Calu3 (cell line): ENCODE data around the gene SLCO6A1. TPM values are rescaled to one million over a fixed set of nuclear protein-coding genes. Genes with fewer than 3 reads are reported as not detected.

Experiments
- BruUV-seq: library from RNA; stranded (reverse); fragments of 400-500 nt; replicated peaks from 2 replicates; lab custom pipeline; 2021; lab: Mats Ljungman, UMichigan
- CTCF ChIA-PET: fragments of 300-600 bp; sonication (Branson Sonifier 250); formaldehyde crosslinking; loops from one replicate; lab custom pipeline; 2022; ENCODE audit warnings: antibody characterized with exemption; lab: Charles Lee
- DNase-seq: peaks from one replicate; pipeline ENCODE4 v3.0.0; 2022
- H3K27ac Mint-ChIP-seq: one replicate; pipeline ENCODE4 v1.8.0; 2022; ENCODE audit warnings: mixed read lengths; ENCODE audit not compliant: unreplicated experiment
- H3K27me3 Mint-ChIP-seq: one replicate; pipeline ENCODE4 v1.8.0; 2022; ENCODE audit warnings: mixed read lengths; ENCODE audit not compliant: unreplicated experiment
- H3K36me3 Mint-ChIP-seq: one replicate; pipeline ENCODE4 v1.8.0; 2022; ENCODE audit warnings: mild to moderate bottlenecking, moderate library complexity, mixed read lengths; ENCODE audit not compliant: insufficient read depth, unreplicated experiment
- H3K4me1 Mint-ChIP-seq: one replicate; pipeline ENCODE4 v1.8.0; 2022; ENCODE audit warnings: mild to moderate bottlenecking, low read depth, mixed read lengths; ENCODE audit not compliant: unreplicated experiment
- H3K4me3 Mint-ChIP-seq: one replicate; pipeline ENCODE4 v1.8.0; 2022; ENCODE audit warnings: mild to moderate bottlenecking, low read depth, moderate library complexity, mixed read lengths; ENCODE audit not compliant: unreplicated experiment
- H3K9me3 Mint-ChIP-seq: one replicate; pipeline ENCODE4 v1.8.0; 2022; ENCODE audit warnings: low read depth, mixed read lengths; ENCODE audit not compliant: unreplicated experiment
- CTCF ChIP-seq: fragments of 200-600 bp; IDR thresholded peaks from one replicate; pipeline ENCODE4 v1.8.0; 2022; ENCODE audit warnings: antibody characterized with exemption; ENCODE audit not compliant: unreplicated experiment
- intact Hi-C: fragments of 100-400 bp; cut with micrococcal nuclease; formaldehyde crosslinking; loops from one replicate; pipeline ENCODE4 v1.10.0; 2022; ENCODE audit not compliant: unreplicated experiment
- total RNA-seq: library from RNA; stranded (reverse); gene quantifications from 2 replicates; pipeline ENCODE4 v1.2.3, GENCODE V29; 2022

Gene SLCO6A1
- total RNA-seq, 1 experiment from 2014 or later, result not detected

- BruUV-seq, result no TSS peak
- intact Hi-C loops, result no loop called here
- no peaks in the 10 kb centered on the region for H3K4me1 Mint-ChIP-seq
Observed at GRCh38 chr5:102375876-102376275, 122.9 kb downstream of the SLCO6A1 start.

GRCh38 chr5:102375272-102375671, 123.5 kb downstream of the SLCO6A1 start:
- TF ChIP-seq CTCF, result no peak
- intact Hi-C loops, result no loop called here
- no peak overlapping the region for H3K4me3 Mint-ChIP-seq
- H3K36me3 Mint-ChIP-seq, result no peaks in the 10 kb centered on the region
- H3K27me3 Mint-ChIP-seq, result no peaks in the 10 kb centered on the region
- H3K9me3 Mint-ChIP-seq, result no peaks in the 10 kb centered on the region
- H3K4me1 Mint-ChIP-seq, result no peaks in the 10 kb centered on the region
- DNase-seq, result no peak
- no TSS peak for BruUV-seq
- CTCF ChIA-PET, result no interaction called here
- H3K27ac Mint-ChIP-seq, result no peak overlapping the region

More at GRCh38 chr5:102375876-102376275, 122.9 kb downstream of the SLCO6A1 start:
- Mint-ChIP-seq H3K4me3 (no peak overlapping the region), H3K27ac (no peak overlapping the region), H3K9me3 (no peaks in the 10 kb centered on the region), H3K36me3 (no peaks in the 10 kb centered on the region), H3K27me3 (no peaks in the 10 kb centered on the region)
- CTCF ChIA-PET, result no interaction called here
- no peak for DNase-seq
- TF ChIP-seq CTCF, result no peak

DNA sequence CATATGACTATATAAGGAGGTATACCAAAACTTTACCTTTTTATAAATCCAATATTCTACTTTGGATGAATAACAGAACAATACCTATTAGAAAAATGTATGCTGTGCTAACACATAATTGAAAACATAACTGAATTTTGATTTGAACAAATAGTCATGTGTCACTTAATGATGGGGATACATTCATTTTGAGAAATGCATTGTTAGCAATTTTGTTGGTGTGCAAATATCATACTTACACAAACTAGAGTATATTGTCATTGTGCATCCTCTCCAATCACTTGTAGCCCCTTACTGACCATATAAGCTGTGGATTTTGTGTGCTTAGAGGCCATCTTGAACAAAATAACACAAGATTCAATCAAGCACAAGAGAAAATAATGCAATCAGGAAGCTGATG, 130.4 kb downstream of the SLCO6A1 start:
- Mint-ChIP-seq H3K4me3 (no peak overlapping the region), H3K4me1 (no peaks in the 10 kb centered on the region), H3K27ac (no peak overlapping the region), H3K36me3 (no peaks in the 10 kb centered on the region), H3K27me3 (no peaks in the 10 kb centered on the region), H3K9me3 (peaks cover 2% of the 10 kb centered on the region)
- BruUV-seq, result no TSS peak
- CTCF ChIA-PET, result interaction anchor here (0.5 kb wide), 1 partner anchor 1994 kb away, joined by 3 read pairs; no protein-coding TSS in a partner anchor
- TF ChIP-seq CTCF, result no peak
- intact Hi-C loops, result no loop called here
- no peak for DNase-seq

DNA sequence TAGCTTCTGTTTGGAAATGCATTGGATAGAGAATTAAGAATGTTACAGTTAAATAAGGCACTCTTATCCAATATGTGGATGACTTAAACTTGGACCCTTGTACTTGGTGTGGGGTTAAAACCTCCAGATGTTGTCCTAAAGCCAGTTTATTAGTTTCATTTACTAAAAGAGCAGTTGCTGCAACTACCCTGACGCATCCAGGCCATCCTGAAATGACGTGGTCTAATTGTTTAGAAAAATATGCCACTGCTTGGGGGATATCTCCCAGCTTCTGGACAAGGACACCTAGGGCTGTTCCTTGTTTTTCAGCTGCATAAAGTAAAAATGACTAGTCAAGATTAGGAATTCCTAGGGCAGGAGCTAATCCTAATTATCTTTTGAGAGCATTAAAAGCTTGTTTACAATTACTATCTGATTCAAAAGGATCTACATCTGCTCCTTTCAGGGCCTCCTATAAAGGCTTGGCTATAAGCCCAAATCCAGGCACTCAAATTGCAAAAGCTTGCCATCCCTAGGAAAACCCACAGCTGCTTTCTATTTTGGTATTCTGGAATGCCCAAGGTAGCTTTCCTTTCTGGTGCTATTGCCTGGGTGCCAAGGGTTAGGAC, 157.0 kb downstream of the SLCO6A1 start:
- Mint-ChIP-seq H3K4me3 (no peak overlapping the region), H3K9me3 (no peaks in the 10 kb centered on the region), H3K27ac (no peak overlapping the region), H3K27me3 (no peaks in the 10 kb centered on the region), H3K36me3 (no peaks in the 10 kb centered on the region), H3K4me1 (no peaks in the 10 kb centered on the region)
- intact Hi-C loops, result no loop called here
- no peak for TF ChIP-seq CTCF
- CTCF ChIA-PET, result no interaction called here
- no TSS peak for BruUV-seq
- DNase-seq, result no peak
